OCI-LY3 (cell line): ENCODE measurements around the gene ISOC2.
A peak's percentile ranks its signal among the peaks of the same experiment; 100 is the strongest.

ENCODE experiments used
- H2AFZ ChIP-seq: fragments of 200-600, 300-600 bp; shearing (Covaris generic); 2 replicates; pipeline ENCODE4 v1.6.0; 2014; ENCODE audit warnings: antibody characterized with exemption, low read depth, low read length
- H3K27ac ChIP-seq: fragments of 200-600, 300-600 bp; sonication (generic); 2 replicates; pipeline ENCODE4 v1.5.1; 2014; ENCODE audit warnings: mild to moderate bottlenecking, low read length, moderate library complexity, mixed read lengths
- H3K27me3 ChIP-seq: fragments of 200-600, 300-600 bp; sonication (generic); 2 replicates; pipeline ENCODE4 v1.6.1; 2014; ENCODE audit warnings: low read depth, low read length, mixed read lengths
- H3K36me3 ChIP-seq: fragments of 200-600, 300-600 bp; sonication (generic); replicated peaks from 2 replicates; pipeline ENCODE3; 2014; ENCODE audit warnings: low read depth, low read length, mixed read lengths
- H3K4me1 ChIP-seq: fragments of 300-600, 200-600 bp; sonication (generic); 2 replicates; pipeline ENCODE4 v1.6.1; 2014; ENCODE audit warnings: low read length, mixed read lengths
- H3K4me2 ChIP-seq: fragments of 200-600, 300-600 bp; sonication (generic); 2 replicates; pipeline ENCODE4 v1.6.1; 2014; ENCODE audit warnings: low read length, mixed read lengths
- H3K4me3 ChIP-seq: fragments of 300-600, 200-600 bp; sonication (generic); 2 replicates; pipeline ENCODE4 v1.5.1; 2014; ENCODE audit warnings: antibody characterized with exemption, mild to moderate bottlenecking, low read length, moderate library complexity
- H3K79me2 ChIP-seq: fragments of 300-600, 200-600 bp; shearing (Covaris generic); 2 replicates; pipeline ENCODE4 v1.6.1; 2014; ENCODE audit warnings: mild to moderate bottlenecking, low read length, mixed read lengths
- H3K9ac ChIP-seq: fragments of 300-600, 200-600 bp; shearing (Covaris generic); 2 replicates; pipeline ENCODE4 v1.6.0; 2014; ENCODE audit warnings: mild to moderate bottlenecking, low read length, moderate library complexity
- H3K9me3 ChIP-seq: fragments of 200-600, 300-600 bp; shearing (Covaris generic); 2 replicates; pipeline ENCODE4 v1.6.1; 2014; ENCODE audit warnings: low read length, mixed read lengths; ENCODE audit not compliant: insufficient read depth
- H4K20me1 ChIP-seq: fragments of 200-600, 300-600 bp; sonication (generic); 2 replicates; pipeline ENCODE4 v1.6.1; 2016; ENCODE audit warnings: low read length, mixed read lengths; ENCODE audit not compliant: insufficient read depth
- EZH2phosphoT487 ChIP-seq: fragments of 200-600 bp; shearing (Covaris generic); IDR thresholded peaks from 2 replicates; pipeline ENCODE4 v1.6.1; 2018; ENCODE audit warnings: antibody characterized with exemption, mixed run types, low read depth
- TF ChIP-seq, protein P1 (sequence below): fragments of 200-600, 300-600 bp; sonication (generic); IDR thresholded peaks from 2 replicates; pipeline ENCODE4 v1.5.1; 2014; ENCODE audit warnings: antibody characterized with exemption, low read length, low read depth

Gene ISOC2

DNA sequence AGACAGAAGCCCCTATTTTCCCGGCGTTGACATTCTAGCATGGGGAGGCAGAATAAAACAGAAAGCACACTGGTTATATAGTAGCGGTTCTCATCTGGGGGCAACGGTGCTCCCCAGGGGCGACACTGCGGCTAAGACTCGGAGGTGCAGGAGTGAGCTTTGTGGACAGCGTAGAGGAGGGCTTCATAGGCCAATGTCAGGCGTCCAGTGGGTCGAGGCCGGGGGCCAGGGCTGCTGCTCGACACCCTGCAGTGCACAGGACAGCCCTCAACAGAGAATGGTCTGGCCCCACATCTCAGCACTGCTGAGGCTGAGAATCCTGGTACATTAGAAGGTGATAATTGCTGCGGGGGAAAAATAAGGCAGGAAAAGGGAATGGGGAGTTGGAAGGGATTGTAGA lies 16.5 kb upstream of the ISOC2 start:
- TF ChIP-seq, protein P1, sequence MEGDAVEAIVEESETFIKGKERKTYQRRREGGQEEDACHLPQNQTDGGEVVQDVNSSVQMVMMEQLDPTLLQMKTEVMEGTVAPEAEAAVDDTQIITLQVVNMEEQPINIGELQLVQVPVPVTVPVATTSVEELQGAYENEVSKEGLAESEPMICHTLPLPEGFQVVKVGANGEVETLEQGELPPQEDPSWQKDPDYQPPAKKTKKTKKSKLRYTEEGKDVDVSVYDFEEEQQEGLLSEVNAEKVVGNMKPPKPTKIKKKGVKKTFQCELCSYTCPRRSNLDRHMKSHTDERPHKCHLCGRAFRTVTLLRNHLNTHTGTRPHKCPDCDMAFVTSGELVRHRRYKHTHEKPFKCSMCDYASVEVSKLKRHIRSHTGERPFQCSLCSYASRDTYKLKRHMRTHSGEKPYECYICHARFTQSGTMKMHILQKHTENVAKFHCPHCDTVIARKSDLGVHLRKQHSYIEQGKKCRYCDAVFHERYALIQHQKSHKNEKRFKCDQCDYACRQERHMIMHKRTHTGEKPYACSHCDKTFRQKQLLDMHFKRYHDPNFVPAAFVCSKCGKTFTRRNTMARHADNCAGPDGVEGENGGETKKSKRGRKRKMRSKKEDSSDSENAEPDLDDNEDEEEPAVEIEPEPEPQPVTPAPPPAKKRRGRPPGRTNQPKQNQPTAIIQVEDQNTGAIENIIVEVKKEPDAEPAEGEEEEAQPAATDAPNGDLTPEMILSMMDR = no peak
- TF ChIP-seq EZH2phosphoT487 = no peak
- H3K9me3 ChIP-seq = no peaks in the 10 kb centered on the region
- H3K27me3 ChIP-seq = no peaks in the 10 kb centered on the region

DNA sequence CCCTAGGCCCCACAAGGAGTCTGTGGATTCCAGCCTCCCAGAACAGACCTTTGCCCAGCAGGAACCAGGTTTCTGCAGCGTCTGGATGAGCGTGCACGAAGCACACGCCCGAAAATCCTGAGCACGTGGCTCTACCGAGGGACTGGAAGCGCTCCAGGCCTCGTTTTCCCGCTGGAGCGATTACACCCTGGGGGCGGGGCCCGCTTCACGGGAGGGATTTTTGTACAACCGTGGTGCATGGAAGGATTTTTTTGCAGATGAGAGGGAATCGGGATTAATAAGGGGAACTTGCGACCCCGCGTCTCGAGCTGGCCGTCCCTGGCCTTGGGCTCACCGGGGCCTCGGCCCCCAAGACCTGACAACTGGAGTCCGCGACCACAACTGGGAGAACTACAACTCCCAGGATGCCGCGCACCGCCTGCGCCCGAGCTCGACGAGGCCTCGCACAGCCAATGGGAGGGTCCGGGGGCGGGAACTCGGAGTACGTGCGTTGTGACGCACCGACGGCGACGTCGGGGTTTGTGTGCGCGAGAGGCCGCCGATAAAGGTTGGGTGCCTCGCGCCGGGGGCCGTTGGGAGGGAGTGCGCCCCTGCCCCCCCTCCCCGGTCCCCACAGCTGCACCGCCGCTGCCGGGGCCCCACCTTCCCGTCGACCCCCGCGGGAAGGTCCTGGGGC lies 14.8 kb upstream of the ISOC2 start, which contains the start of gene ZNF628:
Gene ZNF628, plus strand, starts transcription at position 518 of the 676 bp plus-strand sequence. CDS start 3,294 bp downstream, outside the sequence.
- peak within 1 kb of the TSS; percentile 84 for H3K4me3 ChIP-seq
- H4K20me1 ChIP-seq = no peaks in the 10 kb centered on the region
- H2AFZ ChIP-seq = peak within 1 kb of the TSS; percentile 94
- no peaks in the 10 kb centered on the region for H3K9me3 ChIP-seq
- H3K27ac ChIP-seq = peak within 1 kb of the TSS; percentile 62
- H3K4me1 ChIP-seq = peaks cover 10% of the 10 kb centered on the region
- no peaks in the 10 kb centered on the region for H3K27me3 ChIP-seq
- no peaks in the 10 kb centered on the region for H3K36me3 ChIP-seq
- H3K9ac ChIP-seq = peak within 1 kb of the TSS; percentile 81
- TF ChIP-seq EZH2phosphoT487 = no peak
- TF ChIP-seq, protein P1 = no peak
- peak within 1 kb of the TSS; percentile 88 for H3K4me2 ChIP-seq
- peaks cover 9% of the 10 kb centered on the region for H3K79me2 ChIP-seq

More for the DNA sequence above, 16.5 kb upstream of the ISOC2 start:
- Histone ChIP-seq H3K79me2 (peaks cover 9% of the 10 kb centered on the region), H3K9ac (no peak overlapping the region), H3K4me3 (peak overlapping the region; percentile 84), H2AFZ (no peak overlapping the region), H3K36me3 (peaks cover 2% of the 10 kb centered on the region), H3K27ac (no peak overlapping the region), H4K20me1 (no peaks in the 10 kb centered on the region), H3K4me1 (peaks cover 10% of the 10 kb centered on the region), H3K4me2 (peak overlapping the region; percentile 67)

DNA sequence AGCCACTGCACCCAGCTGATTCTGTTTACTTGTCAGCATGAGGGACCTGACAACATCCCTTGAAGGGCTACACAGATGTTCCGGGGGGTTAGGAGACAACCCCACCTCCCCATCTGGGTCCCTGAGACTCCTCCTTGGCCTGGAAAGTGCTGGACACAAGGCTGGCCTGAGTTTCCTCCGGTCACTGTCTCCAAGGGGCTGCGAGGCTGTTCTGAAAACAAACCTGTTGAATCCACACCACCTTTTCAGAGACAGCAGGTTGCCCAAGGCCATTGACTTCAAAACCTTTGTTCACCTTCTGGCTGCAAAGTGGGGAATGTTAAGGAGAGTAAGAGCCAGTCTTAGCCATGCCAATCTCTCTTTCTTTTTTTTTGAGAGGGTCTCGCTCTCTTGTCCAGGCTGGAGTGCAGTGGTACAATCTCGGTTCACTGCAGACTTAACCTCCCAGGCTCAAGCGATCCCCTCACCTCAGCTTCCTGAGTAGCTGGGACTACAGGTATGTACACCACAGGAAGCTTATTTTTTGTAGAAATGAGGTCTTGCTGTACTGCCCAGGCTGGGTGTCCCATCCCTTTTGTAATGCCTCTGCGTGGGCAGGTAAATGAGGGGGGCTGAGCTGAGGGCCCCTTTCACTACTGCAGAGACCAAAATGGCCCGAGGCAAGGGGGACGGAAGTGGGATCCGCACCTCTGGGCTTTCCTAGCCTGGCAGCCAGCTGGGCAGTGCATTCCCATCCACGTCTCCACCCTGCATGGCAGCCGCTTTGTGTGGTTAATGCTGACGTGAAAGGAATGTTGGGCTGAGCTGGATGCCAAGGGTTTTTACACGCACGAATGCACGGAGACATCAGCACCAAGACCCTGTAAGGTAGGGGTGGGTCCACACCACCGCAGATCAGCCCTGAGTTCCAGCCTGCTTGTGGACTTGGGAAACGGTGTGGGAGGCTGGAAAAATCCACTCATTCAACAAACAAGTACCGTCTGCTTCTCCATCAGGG lies 13.1 kb upstream of the ISOC2 start:
- TF ChIP-seq, protein P1 = no peak
- no peak for TF ChIP-seq EZH2phosphoT487
- H2AFZ ChIP-seq = no peak overlapping the region
- no peak overlapping the region for H3K4me3 ChIP-seq
- H3K79me2 ChIP-seq = peaks cover 9% of the 10 kb centered on the region
- no peak overlapping the region for H3K9ac ChIP-seq
- H3K36me3 ChIP-seq = no peaks in the 10 kb centered on the region
- H3K4me2 ChIP-seq = no peak overlapping the region
- H4K20me1 ChIP-seq = no peaks in the 10 kb centered on the region
- H3K27me3 ChIP-seq = no peaks in the 10 kb centered on the region
- H3K27ac ChIP-seq = no peak overlapping the region
- H3K4me1 ChIP-seq = peaks cover 10% of the 10 kb centered on the region
- H3K9me3 ChIP-seq = no peaks in the 10 kb centered on the region
